Stimulated activated CD8-positive, alpha-beta memory T cell treated with anti-CD3 and anti-CD28 coated beads, Interleukin-7, amount 100 ng/mL, for 1 hour (primary cell): ENCODE data around the gene DHRS2.
"Not testable (repeated sequence)": the region's sequence is repeated elsewhere in the genome, so short reads cannot be mapped to it uniquely, and the experiment has no call there.

Experiments used
- DNase-seq, 2 donors: peaks; one replicate each; pipeline ENCODE4 v3.0.0-alpha.2; 2020; ENCODE audit warnings: low read depth in 2 of 2

Gene DHRS2, protein sequence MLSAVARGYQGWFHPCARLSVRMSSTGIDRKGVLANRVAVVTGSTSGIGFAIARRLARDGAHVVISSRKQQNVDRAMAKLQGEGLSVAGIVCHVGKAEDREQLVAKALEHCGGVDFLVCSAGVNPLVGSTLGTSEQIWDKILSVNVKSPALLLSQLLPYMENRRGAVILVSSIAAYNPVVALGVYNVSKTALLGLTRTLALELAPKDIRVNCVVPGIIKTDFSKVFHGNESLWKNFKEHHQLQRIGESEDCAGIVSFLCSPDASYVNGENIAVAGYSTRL

DNA sequence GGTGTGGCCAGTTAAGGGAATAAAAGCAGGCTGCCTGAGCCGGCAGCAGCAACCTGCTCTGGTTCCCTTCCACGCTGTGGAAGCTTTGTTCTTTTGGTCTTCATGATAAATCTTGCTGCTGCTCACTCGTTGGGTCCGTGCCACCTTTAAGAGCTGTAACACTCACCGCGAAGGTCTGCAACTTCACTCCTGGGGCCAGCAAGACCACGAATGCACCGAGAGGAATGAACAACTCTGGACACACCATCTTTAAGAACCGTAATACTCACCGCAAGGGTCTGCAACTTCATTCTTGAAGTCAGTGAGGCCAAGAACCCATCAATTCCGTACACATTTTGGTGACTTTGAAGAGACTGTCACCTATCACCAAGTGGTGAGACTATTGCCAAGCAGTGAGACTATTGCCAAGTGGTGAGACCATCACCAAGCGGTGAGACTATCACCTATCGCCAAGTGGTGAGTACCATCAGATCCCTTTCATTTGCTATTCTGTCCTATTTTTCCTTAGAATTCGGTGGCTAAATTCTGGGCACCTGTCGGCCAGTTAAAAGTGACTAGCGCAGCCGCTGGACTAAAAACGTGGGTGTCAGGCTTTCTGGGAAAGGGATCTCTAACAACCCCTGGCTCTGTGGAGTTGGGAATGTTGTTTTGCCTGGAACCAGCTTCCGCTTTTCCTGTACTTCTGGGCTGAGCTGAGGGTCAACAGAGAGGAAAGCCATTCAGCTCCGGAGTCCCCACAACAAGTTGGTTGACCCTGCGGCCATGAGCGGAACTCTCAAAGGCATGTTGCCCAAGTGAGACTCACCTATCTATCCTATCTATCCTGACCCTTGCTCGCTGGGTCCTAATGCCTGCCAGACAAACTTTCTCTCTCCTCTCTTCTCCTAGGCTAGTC lies at the start of gene DHRS2:
Gene DHRS2, plus strand, starts transcription at position 48 of the 895 bp plus-strand sequence. CDS start 2,501 bp downstream, outside the sequence.
- DNase-seq: no peak

DNA sequence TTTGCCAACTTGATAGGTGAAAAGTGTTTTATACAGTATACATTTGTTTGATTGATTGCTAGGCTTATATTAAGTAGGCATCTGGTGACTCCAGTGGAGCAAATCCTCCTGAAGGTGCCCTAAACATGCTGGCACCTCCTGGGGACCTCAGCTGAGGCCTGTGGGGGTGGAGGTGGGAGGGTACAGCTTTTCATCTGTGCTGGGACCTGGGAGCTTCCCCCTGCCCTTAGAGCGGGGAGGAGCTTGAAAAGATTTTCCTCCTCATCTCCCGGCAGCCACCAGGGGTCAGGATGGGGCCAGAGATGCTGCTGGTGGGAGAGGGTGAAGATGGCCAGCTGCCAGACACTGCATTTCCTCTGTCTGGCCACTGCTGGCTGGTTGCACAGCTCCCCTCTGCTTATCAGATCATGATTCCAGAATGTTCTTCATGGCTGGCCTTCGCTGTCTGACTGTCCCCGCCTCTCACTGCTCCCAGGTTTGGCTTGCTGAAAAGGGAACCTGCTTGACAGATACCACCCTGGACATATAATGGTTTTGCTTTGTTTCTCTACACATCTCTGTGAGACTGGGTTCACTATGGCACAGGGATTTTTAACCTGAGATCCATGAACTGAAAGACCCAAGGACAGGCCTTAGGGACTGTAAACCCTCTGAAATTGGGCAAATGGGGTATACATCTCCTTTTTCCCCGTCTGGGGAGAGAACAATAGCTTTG lies 47.1 kb upstream of the DHRS2 start:
- peak; percentile 56 to 67 for DNase-seq

DNA sequence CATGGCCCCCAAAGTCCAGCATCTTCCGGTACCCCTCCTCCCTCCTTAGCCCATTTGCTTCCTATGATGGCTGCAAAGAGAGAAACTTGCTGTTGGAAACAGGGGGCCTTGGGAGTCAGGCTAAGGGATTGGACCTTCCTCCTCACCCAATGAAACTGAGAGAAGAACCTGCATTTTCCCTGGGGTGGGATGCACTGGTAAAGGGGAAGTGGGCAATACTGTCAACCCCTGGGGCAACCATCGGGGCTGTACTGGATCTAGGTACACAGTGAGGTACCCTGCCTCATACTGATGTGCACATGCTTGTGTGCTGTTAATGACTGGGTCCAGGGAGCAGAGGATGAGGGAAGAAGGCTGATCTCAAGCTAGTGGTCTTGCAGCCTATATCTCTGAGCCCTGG lies 46.6 kb upstream of the DHRS2 start:
- DNase-seq: no peak

DNA sequence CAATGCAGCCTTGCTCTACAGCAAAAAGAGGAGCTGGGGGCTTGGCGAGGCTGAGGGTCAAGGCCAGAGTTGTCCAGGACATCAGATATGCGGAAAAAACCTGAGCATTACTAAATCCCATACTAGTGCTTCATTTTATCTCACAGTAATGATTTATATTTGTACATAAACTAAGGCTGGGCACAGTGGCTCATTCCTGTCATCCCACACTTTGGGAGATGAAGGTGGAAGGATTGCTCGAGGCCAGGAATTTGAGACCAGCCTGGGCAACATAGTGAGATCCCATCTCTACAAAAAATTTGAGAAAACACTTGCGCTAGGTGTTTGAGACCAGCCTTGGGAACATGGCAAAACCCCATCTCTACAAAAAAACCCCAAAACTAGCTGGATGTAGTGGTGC lies 46.0 kb upstream of the DHRS2 start:
- DNase-seq: no peak

DNA sequence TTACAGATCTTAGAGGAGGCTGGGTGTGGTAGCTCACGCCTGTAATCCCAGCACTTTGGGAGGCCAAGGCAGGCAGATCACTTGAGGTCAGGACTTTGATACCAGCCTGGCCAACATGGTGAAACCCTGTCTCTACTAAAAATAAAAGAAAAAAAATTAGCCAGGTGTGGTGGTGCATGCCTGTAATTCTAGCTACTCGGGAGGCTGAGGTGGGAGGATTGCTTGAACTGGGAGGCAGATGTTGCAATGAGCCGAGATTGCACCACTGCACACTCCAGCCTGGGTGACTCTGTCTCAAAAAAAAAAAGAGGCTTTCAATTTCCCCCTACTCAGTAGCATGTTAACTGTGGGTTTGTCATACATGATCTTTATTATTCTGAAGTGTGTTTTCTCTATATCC lies 42.0 kb upstream of the DHRS2 start:
- DNase-seq: not testable (repeated sequence)

DNA sequence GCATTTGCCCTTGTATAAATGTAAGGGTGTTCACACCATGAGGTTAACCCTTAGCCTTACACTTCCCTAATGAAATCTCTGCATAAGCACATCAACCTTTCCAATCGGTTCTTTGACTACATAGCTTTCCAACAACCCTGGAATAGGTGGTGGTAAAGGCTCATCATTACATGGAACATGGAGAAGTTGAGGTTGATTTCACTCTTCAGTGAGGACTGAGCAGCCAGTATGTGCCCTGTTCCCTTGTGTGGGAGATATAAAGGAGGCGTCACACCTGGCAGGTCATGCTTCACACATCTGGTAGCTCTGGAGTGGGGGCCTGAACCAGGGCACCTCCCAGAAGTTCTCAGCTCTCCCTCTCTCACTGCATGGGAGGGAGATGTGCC lies 35.8 kb upstream of the DHRS2 start:
- no peak for DNase-seq

DNA sequence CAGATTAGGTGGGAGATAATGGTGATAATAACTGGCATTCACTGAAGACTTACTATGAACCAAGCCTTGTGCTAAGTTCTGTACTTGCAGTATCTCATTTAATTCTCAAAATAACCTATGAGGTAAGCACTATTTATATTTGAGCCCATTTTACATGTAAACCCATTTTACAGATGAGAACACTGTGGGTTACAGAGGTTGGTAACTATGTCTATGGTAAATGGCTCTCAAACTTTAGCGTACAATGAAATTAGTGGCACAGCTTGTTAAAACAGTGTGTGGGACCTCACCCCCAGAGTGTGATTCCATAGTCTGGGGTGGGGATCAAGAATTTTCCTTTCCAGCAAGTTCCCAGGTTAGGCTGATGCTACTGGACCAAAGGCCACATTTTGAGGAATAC lies 35.4 kb upstream of the DHRS2 start:
- DNase-seq: no peak

DNA sequence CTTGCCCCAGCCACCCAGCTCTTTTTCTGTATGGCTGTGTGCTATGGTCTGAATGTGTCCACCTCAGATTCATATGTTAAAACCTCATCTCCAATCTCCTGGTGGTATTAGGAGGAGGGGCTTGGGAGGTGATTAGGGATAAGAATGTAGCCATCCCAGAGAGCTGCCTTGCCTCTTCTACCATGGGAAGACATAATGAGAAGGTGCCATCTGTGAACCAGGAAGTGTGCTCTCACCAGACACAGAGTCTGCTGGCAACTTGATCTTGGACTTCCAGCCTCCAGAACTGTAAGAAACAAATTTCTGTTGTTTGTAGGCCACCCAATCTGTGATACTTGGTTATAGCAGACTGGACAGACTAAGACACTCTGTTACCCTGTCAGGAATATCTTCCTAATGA lies 34.7 kb upstream of the DHRS2 start:
- DNase-seq: no peak

DNA sequence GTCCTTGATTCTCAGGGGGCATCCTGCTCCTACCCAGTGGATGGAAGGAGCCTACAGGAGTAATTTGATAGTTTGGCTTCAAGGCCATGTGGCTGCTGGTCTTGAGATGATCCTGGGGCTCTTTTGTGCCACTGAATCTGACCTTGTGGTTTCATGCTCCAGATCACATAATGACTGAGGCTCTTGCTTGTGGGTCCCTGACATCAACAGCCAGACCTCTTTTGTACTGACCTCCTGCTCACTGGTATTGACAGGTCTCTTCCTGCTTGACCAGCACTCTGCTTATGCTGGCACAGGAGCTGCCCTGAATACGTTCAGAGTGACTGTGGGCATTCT lies 34.4 kb upstream of the DHRS2 start:
- DNase-seq: no peak

DNA sequence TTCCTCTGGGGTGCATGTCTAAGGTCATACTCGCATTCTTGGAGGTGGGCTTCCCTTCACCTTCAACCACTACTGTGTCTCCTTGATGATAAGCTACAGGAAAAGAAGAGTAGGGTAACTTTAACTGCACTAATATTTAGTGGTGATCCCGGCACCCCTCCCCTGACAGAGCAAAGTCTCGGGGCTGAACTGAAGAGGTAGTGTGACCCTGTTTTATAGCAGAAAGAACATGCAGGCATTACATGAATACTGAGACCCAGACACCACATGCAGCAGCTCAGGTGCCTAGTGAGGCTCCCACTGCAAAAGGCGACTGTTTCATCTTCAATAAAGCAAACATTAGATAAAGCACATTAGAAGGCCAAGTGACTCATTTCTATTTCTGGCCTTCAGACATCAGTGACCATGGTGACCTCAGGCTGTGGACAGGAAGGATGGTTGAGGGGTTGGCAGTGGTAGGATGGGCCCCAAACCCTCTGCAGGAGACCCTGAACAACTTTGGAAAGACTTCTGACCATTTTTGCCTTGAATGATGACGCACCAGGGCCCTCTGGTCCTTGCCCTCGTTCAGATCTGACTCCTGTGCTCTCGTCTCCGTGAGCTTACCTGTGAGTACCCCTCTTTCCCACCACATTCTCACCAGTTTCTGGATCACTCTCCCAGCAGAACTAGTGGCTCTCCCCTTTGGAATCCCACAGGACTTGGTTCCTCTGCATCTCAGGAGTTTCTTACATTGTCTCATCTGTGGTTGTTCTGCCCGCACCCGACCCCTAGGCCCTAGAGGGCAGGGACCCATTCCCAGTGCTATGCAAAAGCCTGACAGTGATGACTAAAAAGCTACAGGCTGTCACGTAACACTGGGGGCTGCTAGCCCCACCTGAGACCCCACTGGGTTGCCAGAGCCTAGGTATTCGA lies 33.7 kb upstream of the DHRS2 start:
- DNase-seq: no peak

DNA sequence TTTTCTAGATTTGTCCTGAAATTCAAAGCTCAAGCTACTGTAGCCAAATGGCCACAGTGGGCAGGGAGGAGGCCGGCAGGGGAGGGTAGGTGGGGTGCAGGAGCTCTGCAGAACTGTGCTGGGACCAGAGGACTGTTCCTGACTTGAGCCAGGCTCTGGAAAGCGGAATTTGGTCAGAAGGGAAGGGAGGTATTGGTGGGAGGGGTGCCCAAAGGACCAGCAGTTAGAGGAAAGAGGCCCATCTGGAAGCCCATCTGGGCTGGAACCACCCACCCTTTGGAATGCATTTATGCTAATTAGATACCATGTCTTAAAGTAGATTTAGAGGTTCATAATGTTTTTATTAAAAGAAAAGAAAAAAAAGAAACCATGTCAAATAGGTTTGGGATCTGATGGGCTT lies 33.1 kb upstream of the DHRS2 start:
- no peak for DNase-seq

DNA sequence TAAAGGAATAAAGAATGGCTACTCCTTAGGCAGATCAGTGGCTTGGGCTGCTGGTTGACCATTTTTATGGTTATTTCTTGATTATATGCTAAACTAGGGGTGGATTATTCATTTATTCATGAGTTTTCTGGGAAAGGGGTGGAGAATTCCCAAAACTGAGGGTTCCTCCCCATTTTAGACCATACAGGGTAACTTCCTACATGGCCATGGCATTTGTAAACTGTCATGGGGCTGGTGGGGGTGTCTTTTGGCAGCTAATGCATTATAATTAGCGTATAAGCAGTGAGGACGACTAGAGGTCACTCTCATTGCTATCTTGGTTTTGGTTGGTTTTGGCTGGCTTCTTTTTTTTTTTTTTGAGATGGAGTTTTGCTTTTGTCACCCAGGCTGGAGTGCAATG lies 32.0 kb upstream of the DHRS2 start:
- no peak for DNase-seq

DNA sequence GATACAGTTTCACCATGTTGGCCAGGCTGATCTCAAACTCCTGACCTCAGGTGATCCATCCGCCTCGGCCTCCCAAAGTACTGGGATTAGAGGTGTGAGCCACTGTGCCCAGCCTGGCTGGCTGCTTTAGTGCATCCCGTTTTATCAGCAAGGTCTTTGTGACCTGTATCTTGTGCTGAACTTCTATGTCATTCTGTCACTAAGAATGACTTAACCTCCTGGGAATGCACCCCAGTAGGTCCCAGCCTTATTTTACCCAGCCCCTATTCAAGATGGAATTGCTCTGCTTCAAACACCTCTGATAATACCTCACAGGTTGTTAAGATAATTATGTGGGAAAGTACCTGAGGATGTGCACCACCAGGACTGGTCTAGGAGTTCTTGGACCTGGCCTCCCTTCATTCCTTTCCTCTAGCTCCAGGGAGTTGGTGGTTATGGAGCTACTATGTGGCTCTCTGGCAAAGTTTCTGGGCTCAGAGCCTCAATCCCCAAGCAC lies 31.4 kb upstream of the DHRS2 start:
- no peak for DNase-seq

DNA sequence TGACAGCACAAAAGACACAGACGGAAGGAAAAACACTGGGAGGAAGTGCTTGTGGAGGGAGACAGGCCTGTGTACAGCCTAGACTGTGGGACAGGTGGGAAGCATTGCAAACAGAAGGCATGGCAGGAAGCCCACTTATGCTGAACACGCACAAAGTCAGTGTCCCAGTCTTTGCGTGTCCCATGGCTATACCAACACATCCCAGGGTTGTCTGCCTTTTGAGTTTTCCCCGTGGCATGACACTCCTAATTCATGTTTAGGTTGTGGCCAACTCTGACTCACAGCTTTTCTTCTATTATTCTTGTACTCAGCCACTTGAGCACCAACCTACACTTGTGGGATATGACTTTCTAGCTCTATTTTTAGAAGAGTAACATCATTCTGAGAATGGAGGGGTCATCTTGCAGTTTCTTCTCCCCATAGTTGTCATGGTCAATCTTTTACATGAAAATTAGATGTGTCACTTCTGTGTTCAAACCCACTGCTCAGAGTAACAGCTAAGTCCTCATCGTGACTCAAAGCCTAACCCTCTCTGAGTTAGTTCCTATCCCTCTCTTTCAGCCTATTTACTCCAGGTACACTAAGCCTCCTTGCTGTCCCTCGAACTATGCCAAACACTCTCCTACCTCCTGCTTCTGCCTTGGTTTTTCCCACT lies 30.1 kb upstream of the DHRS2 start:
- no peak for DNase-seq

DNA sequence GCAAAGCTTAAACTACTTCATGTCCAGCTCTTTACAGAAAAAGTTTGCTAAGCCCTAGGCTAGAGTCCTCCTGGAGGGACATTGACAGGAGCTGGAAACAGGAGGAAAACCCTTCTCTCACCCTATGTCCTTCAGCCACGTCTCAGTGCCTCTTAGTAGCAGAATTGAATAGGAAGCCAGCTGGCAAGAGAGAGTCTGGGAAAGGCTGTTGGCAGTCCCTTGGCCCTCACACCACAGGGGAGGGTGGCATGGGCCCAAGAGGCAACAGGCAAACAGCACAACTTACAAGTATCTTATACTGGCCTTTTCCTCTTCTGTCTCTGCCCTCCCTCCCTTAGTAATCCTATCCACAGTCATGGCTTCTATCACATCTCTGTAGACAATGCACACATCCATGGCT lies 27.7 kb upstream of the DHRS2 start:
- no peak for DNase-seq

DNA sequence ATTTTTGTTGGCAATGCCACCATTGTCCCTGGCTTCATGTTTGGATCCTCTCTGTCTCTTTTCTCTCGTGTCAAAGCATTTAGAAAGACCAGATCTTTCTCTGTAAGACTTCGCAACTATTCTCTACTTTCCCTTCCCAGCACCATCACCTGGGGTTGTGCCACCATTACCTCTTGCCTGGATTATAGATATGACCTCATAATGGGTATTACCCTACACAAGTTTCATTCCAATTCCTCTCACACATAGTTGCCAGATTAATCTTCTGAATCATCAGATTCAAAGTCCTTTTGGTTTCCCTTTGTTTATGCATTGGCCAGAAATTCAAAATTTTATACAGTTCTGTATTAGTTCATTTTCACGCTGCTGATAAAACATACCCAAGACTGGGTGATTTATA lies 27.2 kb upstream of the DHRS2 start:
- DNase-seq: no peak

DNA sequence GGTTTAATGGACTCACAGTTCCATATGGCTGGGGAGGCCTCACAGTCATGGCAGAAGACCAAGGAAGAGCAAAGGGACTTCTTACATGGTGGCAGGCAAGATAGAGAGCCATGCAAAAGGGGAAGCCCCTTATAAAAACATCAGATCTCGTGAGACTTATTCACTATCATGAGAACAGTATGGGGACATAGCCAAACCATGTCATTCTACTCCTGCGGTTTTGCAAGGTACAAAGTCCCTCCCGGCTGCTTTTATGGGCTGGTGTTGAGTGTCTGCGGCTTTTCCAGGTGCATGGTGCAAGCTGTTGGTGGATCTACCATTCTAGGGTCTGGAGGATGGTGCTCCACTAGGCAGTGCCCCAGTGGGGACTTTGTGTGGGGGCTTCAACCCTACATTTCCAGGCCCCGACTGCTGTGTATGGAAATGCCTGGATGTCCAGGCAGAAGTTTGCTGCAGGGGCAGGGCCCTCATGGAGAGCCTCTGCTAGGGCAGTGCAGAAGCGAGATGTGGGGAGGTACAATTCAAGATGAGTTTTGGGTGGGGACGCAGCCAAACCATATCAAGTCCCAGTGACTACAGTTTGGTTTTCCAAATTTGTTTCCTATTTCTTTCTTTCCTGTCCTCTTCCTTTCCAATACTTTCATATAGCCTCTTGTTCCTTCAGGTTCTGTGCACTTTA lies 26.6 kb upstream of the DHRS2 start:
- DNase-seq: not testable (repeated sequence)

DNA sequence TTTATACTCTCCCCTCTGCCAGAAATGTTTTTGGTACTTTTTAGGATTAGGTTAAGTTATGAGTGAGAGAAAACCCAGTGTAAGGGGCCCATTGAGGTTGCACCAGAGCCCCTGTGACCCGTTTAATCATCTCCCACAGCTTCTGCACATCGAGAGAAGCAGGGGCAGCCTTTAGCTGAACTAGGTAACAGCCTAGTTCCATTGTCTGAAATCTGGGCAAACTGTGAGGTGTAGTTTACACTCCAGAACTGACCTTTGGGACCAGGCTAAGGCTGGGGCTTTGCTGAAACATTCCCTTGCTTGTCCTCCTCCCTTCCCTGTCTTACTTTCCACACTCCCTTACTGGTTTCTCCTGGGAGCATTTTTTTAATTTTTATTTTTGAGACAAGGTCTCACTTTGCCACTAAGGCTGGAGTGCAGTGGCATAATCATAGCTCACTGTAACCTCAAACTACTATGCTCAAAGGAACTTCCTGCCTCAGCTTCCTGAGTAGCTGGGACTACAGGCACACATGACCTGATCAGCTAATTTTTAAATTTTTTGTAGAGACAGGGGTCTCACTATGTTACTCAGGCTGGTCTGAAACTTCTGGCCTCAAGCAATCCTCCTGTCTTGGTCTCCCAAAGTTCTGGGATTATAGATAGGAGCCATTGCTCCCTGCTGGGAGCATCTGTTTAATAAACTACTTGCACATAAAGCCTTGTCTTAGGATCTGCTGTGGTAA lies 25.9 kb upstream of the DHRS2 start:
- DNase-seq: no peak

DNA sequence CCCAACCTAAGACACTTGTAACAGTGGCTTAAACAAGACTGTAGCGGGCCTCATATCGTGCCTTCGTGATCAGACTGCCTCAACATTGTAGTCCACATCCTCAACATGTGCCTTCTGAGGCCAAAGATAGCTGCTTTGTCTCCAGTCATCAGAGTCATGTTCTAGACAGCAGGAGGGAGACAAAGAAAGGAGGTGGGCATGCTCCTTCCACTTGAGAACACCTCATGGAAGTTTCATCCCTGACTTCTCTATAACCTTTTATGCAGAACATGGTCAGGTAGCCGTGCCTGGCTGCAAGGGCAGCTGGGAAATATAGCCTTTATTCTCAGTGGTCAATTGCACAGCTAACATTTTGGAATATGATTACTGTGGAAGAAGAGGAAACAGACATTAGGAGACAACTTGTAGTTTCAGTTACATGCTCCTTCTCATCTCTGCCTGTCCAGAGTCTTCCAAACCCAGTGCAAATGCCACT lies 25.3 kb upstream of the DHRS2 start:
- DNase-seq: no peak

DNA sequence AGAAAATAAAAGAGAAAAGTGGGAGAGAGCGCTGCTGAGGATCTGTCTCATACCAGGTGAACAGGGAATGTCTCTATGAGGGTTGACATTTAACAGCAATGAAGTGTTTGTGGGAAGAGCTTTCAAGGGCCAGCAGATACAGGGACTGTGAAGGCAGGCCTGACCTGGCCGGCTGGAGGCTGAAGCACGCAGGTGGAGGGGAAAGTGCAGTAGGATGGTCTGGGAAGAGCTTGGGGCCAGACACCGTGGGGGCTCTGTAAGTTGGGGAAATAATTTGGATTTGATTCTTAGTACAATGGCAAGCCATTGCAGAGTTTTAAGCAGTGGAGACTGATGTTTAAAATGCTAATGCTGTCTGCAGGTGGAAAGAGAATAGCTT lies 23.8 kb upstream of the DHRS2 start:
- no peak for DNase-seq
